PC-9 (cell line): ENCODE data around the gene KLF12.

ENCODE experiments used
- CTCF ChIP-seq: fragments of 200-600 bp; sonication (generic); conservative IDR thresholded peaks from 2 replicates; pipeline ENCODE4 v1.6.1; 2017; ENCODE audit warnings: mixed run types, antibody characterized with exemption, mild to moderate bottlenecking, moderate library complexity
- EZH2 ChIP-seq: fragments of 200-600 bp; sonication (generic); IDR thresholded peaks from 2 replicates; pipeline ENCODE4 v1.8.0; 2017; ENCODE audit warnings: antibody characterized with exemption, low read depth

- TF ChIP-seq CTCF (no peak), EZH2 (no peak)
These were observed 32.8 kb downstream of the KLF12 start for GRCh38 chr13:74101436-74101835.
